Astrocyte (in vitro differentiated cells and primary cell): ENCODE results near the gene METTL14. TPM values are rescaled to one million over a fixed set of nuclear protein-coding genes. Genes with fewer than 3 reads are reported as not detected.

Source experiments
- DNase-seq: peaks from one replicate; pipeline ENCODE4 v3.0.0-alpha.2; 2010; ENCODE audit warnings: low read depth
- FAIRE-seq: peaks from 2 replicates; lab custom pipeline; 2011; peaks lifted over from hg19 to GRCh38; lab: Jason Lieb, UNC
- H2AFZ ChIP-seq: 2 replicates; pipeline ENCODE4 v1.6.0; 2012; ENCODE audit warnings: low read depth, low read length, inconsistent platforms
- H3K27ac ChIP-seq: 2 replicates; pipeline ENCODE4 v1.5.1; 2011; ENCODE audit warnings: low read depth, low read length, inconsistent platforms
- H3K27me3 ChIP-seq: 2 replicates; pipeline ENCODE4 v1.6.0; 2011; ENCODE audit warnings: low read length, inconsistent platforms; ENCODE audit not compliant: insufficient read depth
- H3K36me3 ChIP-seq: 2 replicates; pipeline ENCODE4 v1.5.1; 2011; ENCODE audit warnings: low read length, inconsistent platforms; ENCODE audit not compliant: insufficient read depth
- H3K4me1 ChIP-seq: 2 replicates; pipeline ENCODE4 v1.5.1; 2011; ENCODE audit warnings: low read length, inconsistent platforms; ENCODE audit not compliant: insufficient read depth
- H3K4me2 ChIP-seq: 2 replicates; pipeline ENCODE4 v1.6.0; 2012; ENCODE audit warnings: low read length, inconsistent platforms
- H3K4me3 ChIP-seq: 2 replicates; pipeline ENCODE4 v1.5.1; 2011; ENCODE audit warnings: low read depth, mild to moderate bottlenecking, low read length, inconsistent platforms; ENCODE audit not compliant: insufficient read depth
- H3K79me2 ChIP-seq: 2 replicates; pipeline ENCODE4 v1.6.0; 2012; ENCODE audit warnings: mild to moderate bottlenecking, low read length, inconsistent platforms; ENCODE audit not compliant: insufficient read depth
- H3K9ac ChIP-seq: 2 replicates; pipeline ENCODE4 v1.6.0; 2012; ENCODE audit warnings: mild to moderate bottlenecking, low read length, inconsistent platforms
- H3K9me3 ChIP-seq: 2 replicates; pipeline ENCODE4 v1.5.1; 2012; ENCODE audit warnings: low read depth, mild to moderate bottlenecking, low read length, inconsistent platforms; ENCODE audit not compliant: insufficient read depth
- H4K20me1 ChIP-seq: 2 replicates; pipeline ENCODE4 v1.6.0; 2012; ENCODE audit warnings: low read length, inconsistent platforms; ENCODE audit not compliant: insufficient read depth
- H3K27ac Mint-ChIP-seq: one replicate; pipeline ENCODE4 v1.8.0; 2021; ENCODE audit warnings: mild to moderate bottlenecking, mixed read lengths; ENCODE audit not compliant: unreplicated experiment
- H3K27me3 Mint-ChIP-seq: one replicate; pipeline ENCODE4 v1.8.0; 2021; ENCODE audit warnings: low read depth, mixed read lengths; ENCODE audit not compliant: unreplicated experiment
- H3K36me3 Mint-ChIP-seq: one replicate; pipeline ENCODE4 v1.8.0; 2021; ENCODE audit warnings: low read depth, mixed read lengths; ENCODE audit not compliant: unreplicated experiment
- H3K4me1 Mint-ChIP-seq: one replicate; pipeline ENCODE4 v1.8.0; 2021; ENCODE audit warnings: low read depth, mixed read lengths; ENCODE audit not compliant: unreplicated experiment
- H3K4me3 Mint-ChIP-seq: one replicate; pipeline ENCODE4 v1.8.0; 2021; ENCODE audit warnings: mild to moderate bottlenecking, moderate library complexity, mixed read lengths; ENCODE audit not compliant: unreplicated experiment
- H3K9me3 Mint-ChIP-seq: one replicate; pipeline ENCODE4 v1.8.0; 2021; ENCODE audit warnings: mild to moderate bottlenecking, mixed read lengths; ENCODE audit not compliant: unreplicated experiment
- CTCF ChIP-seq: IDR thresholded peaks from 2 replicates; pipeline ENCODE4 v1.5.1; 2011; ENCODE audit warnings: low read depth, mild to moderate bottlenecking, inconsistent platforms, low read length, moderate library complexity; ENCODE audit not compliant: insufficient read depth
- EZH2 ChIP-seq: IDR thresholded peaks from 2 replicates; pipeline ENCODE4 v1.6.1; 2012; ENCODE audit warnings: mild to moderate bottlenecking, low read length, inconsistent platforms; ENCODE audit not compliant: insufficient read depth
- total RNA-seq: library from RNA; stranded (reverse); gene quantifications from 2 replicates; pipeline ENCODE4 v1.2.1, GENCODE V29; 2021

METTL14 gene
- total RNA-seq, 1 donor from 2014 or later, result 35.2 TPM

- no peak overlapping the region for H3K4me2 ChIP-seq
- H3K27ac ChIP-seq, result peak overlapping the region; percentile 23
- Mint-ChIP-seq H3K9me3 (peaks cover 2% of the 10 kb centered on the region), H3K27ac (no peak overlapping the region), H3K27me3 (no peaks in the 10 kb centered on the region), H3K4me1 (peaks cover 10% of the 10 kb centered on the region), H3K4me3 (no peak overlapping the region), H3K36me3 (peaks cover 20% of the 10 kb centered on the region)
- H3K79me2 ChIP-seq, result peaks cover 28% of the 10 kb centered on the region
- DNase-seq (no peak), FAIRE-seq (peak; percentile 17)
- no peaks in the 10 kb centered on the region for H3K27me3 ChIP-seq
- peaks cover 51% of the 10 kb centered on the region for H4K20me1 ChIP-seq
- TF ChIP-seq EZH2, result no peak
- TF ChIP-seq CTCF, result no peak
- no peaks in the 10 kb centered on the region for H3K4me1 ChIP-seq
- no peaks in the 10 kb centered on the region for H3K9me3 ChIP-seq
- peaks cover 75% of the 10 kb centered on the region for H3K36me3 ChIP-seq
- H3K9ac ChIP-seq, result no peak overlapping the region
- H2AFZ ChIP-seq, result no peak overlapping the region
- no peak overlapping the region for H3K4me3 ChIP-seq
Measured at GRCh38 chr4:118741301-118741855, 56.2 kb downstream of the METTL14 start.

- no peak overlapping the region for H2AFZ ChIP-seq
- DNase-seq (no peak), FAIRE-seq (no peak)
- H3K4me2 ChIP-seq, result no peak overlapping the region
- no peaks in the 10 kb centered on the region for H3K4me1 ChIP-seq
- peaks cover 74% of the 10 kb centered on the region for H3K36me3 ChIP-seq
- Mint-ChIP-seq H3K27me3 (no peaks in the 10 kb centered on the region), H3K27ac (no peak overlapping the region), H3K36me3 (peaks cover 21% of the 10 kb centered on the region), H3K4me1 (peaks cover 10% of the 10 kb centered on the region), H3K9me3 (peaks cover 2% of the 10 kb centered on the region), H3K4me3 (no peak overlapping the region)
- no peak overlapping the region for H3K27ac ChIP-seq
- H3K9ac ChIP-seq, result no peak overlapping the region
- H3K27me3 ChIP-seq, result no peaks in the 10 kb centered on the region
- no peak for TF ChIP-seq EZH2
- TF ChIP-seq CTCF, result no peak
- H3K4me3 ChIP-seq, result no peak overlapping the region
- peaks cover 32% of the 10 kb centered on the region for H3K79me2 ChIP-seq
- H4K20me1 ChIP-seq, result peaks cover 58% of the 10 kb centered on the region
- H3K9me3 ChIP-seq, result no peaks in the 10 kb centered on the region
Measured at GRCh38 chr4:118742050-118742449, 56.9 kb downstream of the METTL14 start.

- H3K36me3 ChIP-seq, result peaks cover 67% of the 10 kb centered on the region
- H3K4me2 ChIP-seq, result no peak overlapping the region
- FAIRE-seq, result no peak
- H3K4me1 ChIP-seq, result no peaks in the 10 kb centered on the region
- no peak for TF ChIP-seq EZH2
- H3K4me3 Mint-ChIP-seq, result no peak overlapping the region
- DNase-seq, result no peak
- no peaks in the 10 kb centered on the region for H3K27me3 Mint-ChIP-seq
- no peaks in the 10 kb centered on the region for H3K27me3 ChIP-seq
- H3K79me2 ChIP-seq, result peaks cover 38% of the 10 kb centered on the region
- no peak overlapping the region for H2AFZ ChIP-seq
- peak overlapping the region; percentile 51 for H3K27ac Mint-ChIP-seq
- H3K36me3 Mint-ChIP-seq, result peaks cover 15% of the 10 kb centered on the region
- H3K9ac ChIP-seq, result no peak overlapping the region
- peaks cover 55% of the 10 kb centered on the region for H4K20me1 ChIP-seq
- H3K4me3 ChIP-seq, result no peak overlapping the region
- H3K4me1 Mint-ChIP-seq, result peaks cover 10% of the 10 kb centered on the region
- peak overlapping the region; percentile 63 for H3K27ac ChIP-seq
- peaks cover 2% of the 10 kb centered on the region for H3K9me3 Mint-ChIP-seq
- H3K9me3 ChIP-seq, result no peaks in the 10 kb centered on the region
Measured at GRCh38 chr4:118743867-118744266, 58.7 kb downstream of the METTL14 start.
